ENCODE measurements around the gene CCDC51. TPM values are rescaled to one million over a fixed set of nuclear protein-coding genes. Genes with fewer than 3 reads are reported as not detected.
A peak's percentile ranks its signal among the peaks of the same experiment; 100 is the strongest.

CCDC51 gene
- total and polyA plus RNA-seq, 9 of the 15 experiments (the other 6 are each of a cell fraction or from before 2014, with no cell fraction given): 6.5 to 18.6 (median 15.7) TPM

- TF ChIP-seq CTCFL (IDR thresholded peaks at IDR 0.05; ENCODE audit: borderline replicate concordance, insufficient read depth, low read depth, low read length, poor library complexity, severe bottlenecking) (no peak), SIN3B (IDR thresholded peaks at IDR 0.05; ENCODE audit: low read depth) (peak; percentile 91), BCLAF1 (IDR thresholded peaks at IDR 0.05; ENCODE audit: borderline replicate concordance in 1 of 2, control insufficient read depth in 1 of 2, low read depth in 2 of 2, low read length in 1 of 2) (0 out of 4 replicates have a peak, but pooled peaks of 1 of the 2 experiments have one; percentile 40), ZNF184 (CRISPR knock-in tag; IDR thresholded peaks at IDR 0.05) (no peak), ZFX (CRISPR knock-in tag; IDR thresholded peaks at IDR 0.05) (peak; percentile 88), CXXC5 (CRISPR knock-in tag; IDR thresholded peaks at IDR 0.05) (peak; percentile 81), PPARD (CRISPR knock-in tag; IDR thresholded peaks at IDR 0.05) (no peak), ZNF232 (CRISPR knock-in tag; IDR thresholded peaks at IDR 0.05) (no peak), KDM5B (IDR thresholded peaks at IDR 0.05; ENCODE audit: insufficient replicate concordance, low read depth, low read length) (peak; percentile 91), E2F4 (CRISPR knock-in tag; IDR thresholded peaks at IDR 0.05; ENCODE audit: low read depth) (no peak; the same call in 1 of the 2 replicates), BDP1 (IDR thresholded peaks at IDR 0.05; ENCODE audit: insufficient read depth, insufficient read length) (no peak), TSC22D4 (tag; IDR thresholded peaks at IDR 0.05) (no peak), SOX6 (IDR thresholded peaks at IDR 0.05) (peak; percentile 29; the same call in 1 of the 2 replicates), KLF16 (IDR thresholded peaks at IDR 0.05) (no peak), MTF1 (CRISPR knock-in tag; IDR thresholded peaks at IDR 0.05; ENCODE audit: borderline replicate concordance) (no peak), SMAD4 (CRISPR knock-in tag; conservative IDR thresholded peaks at IDR 0.05) (peak; percentile 65; the same call in 1 of the 2 replicates)
These were observed 6.7 kb upstream of the CCDC51 start, which contains the start of gene ATRIP (continued) for GRCh38 chr3:48446425-48447193.

All from K562 (cell line).